ENCODE results near the gene AFG1L.

DNA sequence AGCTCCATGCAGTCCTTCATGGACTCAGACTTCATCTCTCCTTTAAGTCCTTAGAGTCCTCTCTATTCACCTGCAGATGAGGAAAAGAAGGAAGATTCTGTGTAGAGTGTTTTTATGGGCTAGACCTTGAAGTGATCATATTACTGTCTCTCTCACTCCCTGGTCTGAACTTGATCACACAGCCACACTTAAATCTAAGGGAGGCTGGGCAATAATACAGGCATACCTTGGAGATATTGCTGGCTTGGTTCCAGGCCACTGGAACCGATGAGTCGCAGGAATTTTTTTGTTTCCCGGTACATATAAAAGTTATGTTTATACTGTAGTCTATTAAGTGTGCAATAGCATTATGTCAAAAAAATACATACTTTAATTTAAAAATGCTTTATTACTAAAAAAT, 206.7 kb downstream of the AFG1L start:
- TF ChIP-seq, protein P1, sequence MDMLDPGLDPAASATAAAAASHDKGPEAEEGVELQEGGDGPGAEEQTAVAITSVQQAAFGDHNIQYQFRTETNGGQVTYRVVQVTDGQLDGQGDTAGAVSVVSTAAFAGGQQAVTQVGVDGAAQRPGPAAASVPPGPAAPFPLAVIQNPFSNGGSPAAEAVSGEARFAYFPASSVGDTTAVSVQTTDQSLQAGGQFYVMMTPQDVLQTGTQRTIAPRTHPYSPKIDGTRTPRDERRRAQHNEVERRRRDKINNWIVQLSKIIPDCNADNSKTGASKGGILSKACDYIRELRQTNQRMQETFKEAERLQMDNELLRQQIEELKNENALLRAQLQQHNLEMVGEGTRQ (CRISPR knock-in tag; IDR thresholded peaks at IDR 0.05): no peak
- TF ChIP-seq ELF4 (CRISPR knock-in tag; IDR thresholded peaks at IDR 0.05; ENCODE audit: low read depth): no peak
- TF ChIP-seq PREB (CRISPR knock-in tag; IDR thresholded peaks at IDR 0.05; ENCODE audit: borderline replicate concordance): no peak
- TF ChIP-seq CTCF (IDR thresholded peaks at IDR 0.05): no peak
- no peak for TF ChIP-seq ZNF263 (CRISPR knock-in tag; IDR thresholded peaks at IDR 0.05; ENCODE audit: low read depth)
- no peak for TF ChIP-seq CREM (CRISPR knock-in tag; IDR thresholded peaks at IDR 0.05)
- TF ChIP-seq CBFB (CRISPR knock-in tag; IDR thresholded peaks at IDR 0.05; ENCODE audit: low read depth): no peak
- no peak for TF ChIP-seq FOXK1 (CRISPR knock-in tag; IDR thresholded peaks at IDR 0.05)
